Activated naive CD4-positive, alpha-beta T cell treated with Interleukin-2 at 50 U/mL for 16 hours (primary cell): ENCODE data around the gene REEP1.

Experiments
- DNase-seq: peaks from one replicate; pipeline ENCODE4 v3.0.0-alpha.2; 2020

Gene REEP1

GRCh38 chr2:86193901-86194567 is 143.4 kb downstream of the REEP1 start:
- DNase-seq: no peak

DNA sequence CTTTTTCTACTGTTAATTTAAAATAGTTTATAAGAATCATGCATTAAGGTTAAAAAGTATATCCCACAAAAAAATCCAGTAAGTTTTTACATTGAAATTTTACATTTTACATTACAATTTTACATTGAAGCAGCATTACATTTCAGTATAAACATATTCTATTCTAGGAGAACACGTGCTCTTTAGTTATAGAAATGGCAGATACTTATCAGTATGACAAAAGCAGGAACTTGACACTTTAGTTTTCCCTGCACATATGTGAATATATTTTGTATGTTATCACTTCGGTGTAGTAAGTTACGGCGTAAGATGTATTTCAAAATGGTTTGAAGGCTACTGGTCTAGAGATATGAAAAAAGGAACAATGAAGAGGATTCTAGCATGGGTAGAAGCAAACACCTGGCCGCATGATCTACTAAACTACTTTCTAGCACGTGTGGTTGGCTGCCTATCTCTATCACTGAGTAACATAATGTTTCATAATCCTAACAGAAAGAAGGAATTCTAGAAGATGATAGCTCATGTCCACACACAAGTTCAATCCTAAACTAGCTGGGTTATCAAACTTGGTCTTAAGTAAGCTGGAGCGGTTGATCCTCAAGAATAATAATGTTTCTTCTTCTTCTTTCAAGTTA is 147.5 kb downstream of the REEP1 start:
- DNase-seq: no peak

DNA sequence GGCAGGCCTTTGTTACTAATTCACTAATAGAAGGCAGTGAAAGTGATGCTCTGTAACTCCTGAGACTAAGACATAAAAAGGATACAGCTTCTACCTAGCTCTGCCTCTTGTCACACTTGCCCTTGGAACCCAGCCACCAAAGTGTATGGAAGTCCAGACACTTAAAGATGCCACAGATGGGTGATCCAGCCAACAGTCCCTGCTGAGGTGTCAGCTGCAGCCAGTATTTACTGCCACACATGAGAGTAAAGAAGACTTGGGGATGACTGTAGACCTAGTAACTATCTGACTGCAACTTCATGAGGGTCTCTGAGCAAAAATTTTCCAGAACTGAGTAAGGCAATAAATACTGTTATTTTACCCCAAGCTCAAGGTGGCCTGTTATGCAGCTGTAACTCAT is 151.0 kb downstream of the REEP1 start:
- no peak for DNase-seq

DNA sequence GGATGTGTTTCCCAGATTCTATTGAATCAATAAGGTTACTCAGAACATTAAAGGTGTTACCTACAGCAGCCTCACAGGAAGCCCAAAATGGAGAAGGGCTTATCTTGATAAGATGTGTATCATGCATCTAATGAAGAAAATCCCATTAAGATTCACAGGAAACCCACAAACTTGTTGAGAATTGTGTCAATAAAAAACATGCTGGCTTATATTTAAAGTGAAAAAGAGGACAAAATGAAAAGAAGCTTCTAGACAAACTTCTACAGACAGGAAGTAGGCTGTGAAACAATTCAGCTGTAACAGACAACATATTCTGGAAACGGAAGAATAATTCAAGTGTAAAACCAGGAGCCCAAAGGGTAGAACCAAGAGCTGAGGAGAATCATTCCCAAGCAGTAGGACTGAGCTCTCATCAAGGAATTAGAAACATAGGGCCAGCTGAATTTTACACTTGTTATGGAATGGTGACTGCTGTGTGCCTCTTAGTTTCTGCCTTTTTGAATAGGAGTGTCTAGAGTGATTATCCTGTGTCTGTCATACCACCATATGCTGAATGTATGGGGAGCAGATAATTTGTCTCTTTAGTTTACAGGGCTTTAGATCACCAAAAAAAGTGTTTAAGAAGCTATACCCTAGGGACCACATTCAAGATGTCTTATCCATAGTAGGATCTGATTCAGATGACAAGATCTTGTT is 151.8 kb downstream of the REEP1 start:
- no peak for DNase-seq

GRCh38 chr2:86176597-86176996 is 160.8 kb downstream of the REEP1 start:
- DNase-seq: no peak

- DNase-seq: no peak
These were observed 161.6 kb downstream of the REEP1 start for GRCh38 chr2:86175828-86176227.

- DNase-seq: no peak
These were observed 163.0 kb downstream of the REEP1 start for GRCh38 chr2:86174445-86174844.

GRCh38 chr2:86172610-86173009 is 164.8 kb downstream of the REEP1 start:
- DNase-seq: no peak

DNA sequence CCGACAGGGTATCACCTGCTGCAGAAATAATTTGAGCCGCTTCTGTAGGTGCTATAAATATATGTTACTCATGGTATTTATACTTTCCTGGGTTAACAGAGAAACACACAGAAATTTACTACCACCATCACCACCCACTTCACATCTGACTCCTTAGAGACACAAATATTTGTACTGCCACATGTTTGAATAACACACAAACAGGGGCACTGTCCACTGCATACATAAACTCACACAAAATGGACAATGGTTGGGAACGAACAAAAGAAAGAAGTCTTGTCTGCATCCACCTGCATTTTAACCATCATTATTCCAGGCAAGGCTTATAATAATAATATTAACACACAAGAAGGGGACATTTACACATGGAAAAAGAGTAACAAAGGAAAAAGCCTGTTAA is 166.1 kb downstream of the REEP1 start:
- no peak for DNase-seq

- DNase-seq: no peak
These were observed 167.0 kb downstream of the REEP1 start for GRCh38 chr2:86170449-86170848.
